Putamen (tissue), 1 donor: Measurements from ENCODE around the gene WDFY2.
"Not testable (repeated sequence)": the region's sequence is repeated elsewhere in the genome, so short reads cannot be mapped to it uniquely, and the experiment has no call there.

Source experiments
- DNase-seq: peaks from one replicate; pipeline ENCODE4 v3.0.0-alpha.2; 2016; ENCODE audit warnings: low spot score

The WDFY2 gene

GRCh38 chr13:51666374-51666773 lies 82.1 kb downstream of the WDFY2 start:
- DNase-seq, result no peak

GRCh38 chr13:51666839-51667238 lies 82.6 kb downstream of the WDFY2 start:
- DNase-seq, result no peak

GRCh38 chr13:51668580-51669195 lies 84.4 kb downstream of the WDFY2 start:
- DNase-seq, result no peak

GRCh38 chr13:51673165-51673564 lies 88.9 kb downstream of the WDFY2 start:
- no peak for DNase-seq

- DNase-seq, result no peak
Observed at GRCh38 chr13:51674276-51674675, 90.0 kb downstream of the WDFY2 start.

- no peak for DNase-seq
Observed at GRCh38 chr13:51675385-51675784, 91.1 kb downstream of the WDFY2 start.

- no peak for DNase-seq
Observed at GRCh38 chr13:51675877-51676276, 91.6 kb downstream of the WDFY2 start.

GRCh38 chr13:51676739-51677138 lies 92.5 kb downstream of the WDFY2 start:
- DNase-seq, result no peak

- no peak for DNase-seq
Observed at GRCh38 chr13:51678420-51678819, 94.2 kb downstream of the WDFY2 start.

GRCh38 chr13:51679616-51680015 lies 95.4 kb downstream of the WDFY2 start:
- DNase-seq, result no peak

- no peak for DNase-seq
Observed at GRCh38 chr13:51681037-51681678, 96.9 kb downstream of the WDFY2 start.

GRCh38 chr13:51682686-51683085 lies 98.4 kb downstream of the WDFY2 start:
- DNase-seq, result no peak

GRCh38 chr13:51683597-51683996 lies 99.3 kb downstream of the WDFY2 start:
- DNase-seq, result no peak

GRCh38 chr13:51684076-51684475 lies 99.8 kb downstream of the WDFY2 start:
- DNase-seq, result no peak

GRCh38 chr13:51687947-51688714 lies 103.9 kb downstream of the WDFY2 start:
- no peak for DNase-seq

GRCh38 chr13:51688937-51689662 lies 104.8 kb downstream of the WDFY2 start:
- DNase-seq, result no peak

GRCh38 chr13:51689663-51689996 lies 105.4 kb downstream of the WDFY2 start:
- peak; percentile 65 for DNase-seq

GRCh38 chr13:51695677-51696076 lies 111.4 kb downstream of the WDFY2 start:
- DNase-seq, result not testable (repeated sequence)

GRCh38 chr13:51697181-51697580 lies 112.9 kb downstream of the WDFY2 start:
- DNase-seq, result no peak

GRCh38 chr13:51697855-51698254 lies 113.6 kb downstream of the WDFY2 start:
- no peak for DNase-seq

GRCh38 chr13:51698352-51698751 lies 114.1 kb downstream of the WDFY2 start:
- DNase-seq, result no peak

- no peak for DNase-seq
Observed at GRCh38 chr13:51704399-51705313, 120.4 kb downstream of the WDFY2 start.
